Thyroid gland (tissue), 4 donors: ENCODE results near the gene ATF3. TPM values are rescaled to one million over a fixed set of nuclear protein-coding genes. Genes with fewer than 3 reads are reported as not detected.
A peak's percentile ranks its signal among the peaks of the same experiment; 100 is the strongest.

ENCODE experiments used
- DNase-seq, 2 donors: peaks; one replicate each; pipeline ENCODE4 v3.0.0-alpha.2; 2019
- H3K27ac ChIP-seq, 3 donors: fragments of 200-600 bp; sonication (generic); 1 replicate in 2 of 3; 2 replicates in 1 of 3; pipeline ENCODE4 v1.5.1; 2016 to 2019; ENCODE audit warnings: mild to moderate bottlenecking in 1 of 3, moderate library complexity in 1 of 3
- H3K27me3 ChIP-seq: fragments of 200-600 bp; sonication (generic); one replicate; pipeline ENCODE4 v1.5.1; 2019
- H3K36me3 ChIP-seq, 2 donors: fragments of 200-600 bp; sonication (generic); one replicate each; pipeline ENCODE4 v1.5.1; 2016 to 2019
- H3K4me1 ChIP-seq, 2 donors: fragments of 200-600 bp; sonication (generic); one replicate each; pipeline ENCODE4 v1.5.1; 2017 to 2019
- H3K4me3 ChIP-seq, 3 donors: fragments of 200-600 bp; sonication (generic); replicated peaks in 1 of 3; 1 replicate in 2 of 3; 2 replicates in 1 of 3; pipeline ENCODE4 v1.5.1; 2016; ENCODE audit warnings: mild to moderate bottlenecking in 1 of 3
- H3K9me3 ChIP-seq: fragments of 200-600 bp; sonication (generic); one replicate; pipeline ENCODE4 v1.5.1; 2017
- POLR2A ChIP-seq, 2 donors: fragments of 450-650 bp; IDR thresholded peaks; one replicate each; pipeline ENCODE4 v1.6.1; 2017; ENCODE audit warnings: antibody characterized with exemption in 2 of 2, mild to moderate bottlenecking in 2 of 2, moderate library complexity in 1 of 2
- WGBS, 2 donors: methylation state at CpG; one replicate each; pipeline ENCODE4 v1.1.5; 2017; 5-methylcytosine and 5-hydroxymethylcytosine counted together
- intact Hi-C: fragments of 100-400 bp; cut with DNase I; formaldehyde crosslinking; loops from one replicate; pipeline ENCODE4 v1.15.1; 2023
- total RNA-seq, 4 donors: library from RNA; depleted of rRNA; stranded (reverse); fragments of >200 nt; gene quantifications; one replicate each; pipeline ENCODE4 v1.2.3, GENCODE V29; 2016
- TF ChIP-seq, protein P1 (sequence below), 6 experiments: fragments of 200-600 bp in 3 of 6; fragments of 450-650 bp in 3 of 6; sonication (generic) in 3 of 6; IDR thresholded peaks; one replicate each; pipeline ENCODE4 v1.5.1; 2016 to 2019; ENCODE audit warnings: antibody characterized with exemption in 6 of 6, mild to moderate bottlenecking in 2 of 6, inconsistent platforms in 1 of 6, moderate library complexity in 1 of 6

Gene ATF3
- total RNA-seq: 10 to 100 TPM in 3 of 4 donors, 1 to 10 TPM in 1; 9.2 to 21.2 (median 14.7) TPM

DNA sequence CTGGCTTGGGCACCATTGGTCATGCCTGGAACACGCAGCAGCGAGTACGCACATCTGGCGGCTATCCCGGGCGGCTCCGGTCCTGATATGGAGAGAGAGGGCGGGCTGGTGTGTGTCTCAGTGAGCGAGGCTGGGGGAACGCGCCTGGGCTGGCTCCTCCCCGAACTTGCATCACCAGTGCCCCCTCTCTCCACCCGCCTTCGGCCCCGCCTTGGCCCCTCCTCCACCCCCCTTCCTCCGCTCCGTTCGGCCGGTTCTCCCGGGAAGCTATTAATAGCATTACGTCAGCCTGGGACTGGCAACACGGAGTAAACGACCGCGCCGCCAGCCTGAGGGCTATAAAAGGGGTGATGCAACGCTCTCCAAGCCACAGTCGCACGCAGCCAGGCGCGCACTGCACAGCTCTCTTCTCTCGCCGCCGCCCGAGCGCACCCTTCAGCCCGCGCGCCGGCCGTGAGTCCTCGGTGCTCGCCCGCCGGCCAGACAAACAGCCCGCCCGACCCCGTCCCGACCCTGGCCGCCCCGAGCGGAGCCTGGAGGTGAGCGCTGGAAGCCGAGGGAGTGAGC is at the start of gene ATF3:
Gene ATF3, plus strand, starts transcription at position 370 of the 567 bp plus-strand sequence. CDS start 6,261 bp downstream, outside the sequence.
- Histone ChIP-seq H3K27me3 (no peaks in the 10 kb centered on the region), H3K27ac (peak within 1 kb of the TSS; percentile 95 to 98 (median 97)), H3K36me3 (no peaks in the 10 kb centered on the region), H3K4me1 (peaks cover 19 to 37% of the 10 kb centered on the region in 2 donors), H3K9me3 (no peaks in the 10 kb centered on the region), H3K4me3 (peak within 1 kb of the TSS; percentile 14 to 77 (median 71))
- peak; percentile 100 for DNase-seq
- intact Hi-C loops: loop anchor here (5.0 kb wide), 2 partner anchors 51 to 131 kb away; no protein-coding TSS in a partner anchor
- WGBS, 2 donors: 0 to 1% methylated on average over 1 to 27 of the region's 54 CpGs
- TF ChIP-seq POLR2A (IDR thresholded peaks at IDR 0.05): peak; percentile 99 to 100
- TF ChIP-seq, protein P1, sequence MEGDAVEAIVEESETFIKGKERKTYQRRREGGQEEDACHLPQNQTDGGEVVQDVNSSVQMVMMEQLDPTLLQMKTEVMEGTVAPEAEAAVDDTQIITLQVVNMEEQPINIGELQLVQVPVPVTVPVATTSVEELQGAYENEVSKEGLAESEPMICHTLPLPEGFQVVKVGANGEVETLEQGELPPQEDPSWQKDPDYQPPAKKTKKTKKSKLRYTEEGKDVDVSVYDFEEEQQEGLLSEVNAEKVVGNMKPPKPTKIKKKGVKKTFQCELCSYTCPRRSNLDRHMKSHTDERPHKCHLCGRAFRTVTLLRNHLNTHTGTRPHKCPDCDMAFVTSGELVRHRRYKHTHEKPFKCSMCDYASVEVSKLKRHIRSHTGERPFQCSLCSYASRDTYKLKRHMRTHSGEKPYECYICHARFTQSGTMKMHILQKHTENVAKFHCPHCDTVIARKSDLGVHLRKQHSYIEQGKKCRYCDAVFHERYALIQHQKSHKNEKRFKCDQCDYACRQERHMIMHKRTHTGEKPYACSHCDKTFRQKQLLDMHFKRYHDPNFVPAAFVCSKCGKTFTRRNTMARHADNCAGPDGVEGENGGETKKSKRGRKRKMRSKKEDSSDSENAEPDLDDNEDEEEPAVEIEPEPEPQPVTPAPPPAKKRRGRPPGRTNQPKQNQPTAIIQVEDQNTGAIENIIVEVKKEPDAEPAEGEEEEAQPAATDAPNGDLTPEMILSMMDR (IDR thresholded peaks at IDR 0.05): peak in 1 of 6 experiments; percentile 25

DNA sequence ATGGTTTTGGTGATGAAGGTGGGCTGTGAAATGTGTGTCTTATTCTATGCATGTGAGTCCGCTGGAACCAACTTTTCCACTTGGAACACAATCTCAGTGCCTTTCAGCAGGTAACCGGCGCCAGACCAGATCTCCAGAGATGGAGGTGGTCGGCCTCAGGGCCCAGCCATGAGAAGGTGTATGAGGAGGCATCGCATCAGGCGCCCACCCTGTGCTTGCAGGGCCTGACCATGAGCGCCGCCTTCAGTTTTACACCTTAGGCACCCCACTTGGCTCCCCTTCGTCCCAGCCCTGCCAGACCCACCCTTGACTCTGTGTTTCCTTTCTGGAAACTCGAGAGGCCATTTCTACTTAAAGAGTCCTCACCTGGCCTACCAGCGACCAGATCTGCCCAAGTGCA is 48.6 kb upstream of the ATF3 start:
- H3K4me1 ChIP-seq: peaks cover 5 to 16% of the 10 kb centered on the region in 2 donors
- H3K9me3 ChIP-seq: no peaks in the 10 kb centered on the region
- 73 to 75% methylated on average over 11 of the region's 11 CpGs for WGBS, 2 donors
- H3K36me3 ChIP-seq: no peaks in the 10 kb centered on the region
- H3K4me3 ChIP-seq: no peak overlapping the region
- DNase-seq: peak in 1 of 2 donors; percentile 14
- TF ChIP-seq POLR2A (IDR thresholded peaks at IDR 0.05): no peak
- TF ChIP-seq, protein P1 (IDR thresholded peaks at IDR 0.05): no peak
- H3K27me3 ChIP-seq: no peaks in the 10 kb centered on the region
- peak overlapping the region in 2 of 3 donors; percentile 93 to 99 for H3K27ac ChIP-seq
- intact Hi-C loops: loop anchor here (5.0 to 10.0 kb wide), 2 partner anchors 47 to 65 kb away; partner anchors contain the start of gene ATF3

GRCh38 chr1:212560933-212561460 is 47.6 kb upstream of the ATF3 start:
- intact Hi-C loops: no loop called here
- TF ChIP-seq, protein P1 (IDR thresholded peaks at IDR 0.05): no peak
- TF ChIP-seq POLR2A (IDR thresholded peaks at IDR 0.05): no peak

GRCh38 chr1:212561501-212561931 is 47.0 kb upstream of the ATF3 start:
- H3K27me3 ChIP-seq: no peaks in the 10 kb centered on the region
- no peak overlapping the region for H3K4me3 ChIP-seq
- no peak for TF ChIP-seq POLR2A (IDR thresholded peaks at IDR 0.05)
- TF ChIP-seq, protein P1 (IDR thresholded peaks at IDR 0.05): no peak
- H3K27ac ChIP-seq: peak overlapping the region in 2 of 3 donors; percentile 31 to 53
- intact Hi-C loops: no loop called here
- no peak for DNase-seq
- H3K36me3 ChIP-seq: no peaks in the 10 kb centered on the region
- peaks cover 5 to 22% of the 10 kb centered on the region in 2 donors for H3K4me1 ChIP-seq
- H3K9me3 ChIP-seq: no peaks in the 10 kb centered on the region
- WGBS, 2 donors: 75 to 88% methylated on average over 5 of the region's 5 CpGs

More at GRCh38 chr1:212560933-212561460, 47.6 kb upstream of the ATF3 start:
- Histone ChIP-seq H3K36me3 (no peaks in the 10 kb centered on the region), H3K4me3 (no peak overlapping the region), H3K9me3 (no peaks in the 10 kb centered on the region), H3K27ac (peak overlapping the region in 2 of 3 donors; percentile 34 to 53), H3K4me1 (peaks cover 5 to 17% of the 10 kb centered on the region in 2 donors), H3K27me3 (no peaks in the 10 kb centered on the region)
- no peak for DNase-seq
- 87 to 90% methylated on average over 6 of the region's 6 CpGs for WGBS, 2 donors

DNA sequence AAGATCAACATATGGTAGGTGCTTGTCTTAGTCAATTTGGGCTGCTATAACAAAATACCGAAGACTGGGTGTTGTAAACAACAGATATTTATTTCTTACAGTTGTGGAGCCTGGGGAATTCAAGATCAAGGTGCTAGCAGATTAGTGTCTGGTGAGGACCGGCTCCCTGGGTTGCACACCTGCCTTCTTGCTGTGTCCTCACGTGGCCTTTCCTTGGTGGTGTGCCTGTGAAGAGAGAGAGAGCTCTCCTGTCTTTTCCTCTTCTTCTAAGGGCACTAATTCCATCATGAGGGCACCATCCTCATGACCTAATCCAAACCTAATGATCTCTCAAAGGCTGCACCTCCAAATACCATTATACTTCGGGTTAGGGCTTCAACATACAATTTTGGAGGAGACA is 45.8 kb upstream of the ATF3 start:
- no peak for DNase-seq
- intact Hi-C loops: no loop called here
- H3K4me1 ChIP-seq: peaks cover 5 to 27% of the 10 kb centered on the region in 2 donors
- no peaks in the 10 kb centered on the region for H3K27me3 ChIP-seq
- no peak for TF ChIP-seq POLR2A (IDR thresholded peaks at IDR 0.05)
- TF ChIP-seq, protein P1 (IDR thresholded peaks at IDR 0.05): no peak
- H3K4me3 ChIP-seq: no peak overlapping the region
- whole genome bisulfite sequencing, 2 donors: 89 to 93% methylated on average over 4 of the region's 4 CpGs
- no peaks in the 10 kb centered on the region for H3K36me3 ChIP-seq
- no peak overlapping the region for H3K27ac ChIP-seq
- no peaks in the 10 kb centered on the region for H3K9me3 ChIP-seq
